Endothelial cell (in vitro differentiated cells): ENCODE measurements around the gene DNAI2. TPM values are rescaled to one million over a fixed set of nuclear protein-coding genes. Genes with fewer than 3 reads are reported as not detected.

Experiments
- DNase-seq: peaks from one replicate; pipeline ENCODE4 v3.0.0; 2021; ENCODE audit warnings: low spot score
- H3K27ac Mint-ChIP-seq: one replicate; pipeline ENCODE4 v1.8.0; 2021; ENCODE audit warnings: mixed read lengths, inconsistent platforms; ENCODE audit not compliant: unreplicated experiment
- H3K27me3 Mint-ChIP-seq: one replicate; pipeline ENCODE4 v1.8.0; 2021; ENCODE audit warnings: mild to moderate bottlenecking, moderate library complexity, mixed read lengths, inconsistent platforms; ENCODE audit not compliant: unreplicated experiment
- H3K36me3 Mint-ChIP-seq: one replicate; pipeline ENCODE4 v1.8.0; 2021; ENCODE audit warnings: mild to moderate bottlenecking, low read depth, mixed read lengths, inconsistent platforms; ENCODE audit not compliant: unreplicated experiment
- H3K4me1 Mint-ChIP-seq: one replicate; pipeline ENCODE4 v1.8.0; 2021; ENCODE audit warnings: mild to moderate bottlenecking, mixed read lengths, inconsistent platforms; ENCODE audit not compliant: unreplicated experiment
- H3K4me3 Mint-ChIP-seq: one replicate; pipeline ENCODE4 v1.8.0; 2021; ENCODE audit warnings: mild to moderate bottlenecking, mixed read lengths, inconsistent platforms; ENCODE audit not compliant: unreplicated experiment
- H3K9me3 Mint-ChIP-seq: one replicate; pipeline ENCODE4 v1.8.0; 2021; ENCODE audit warnings: mixed read lengths, inconsistent platforms; ENCODE audit not compliant: unreplicated experiment
- total RNA-seq: library from RNA; stranded (reverse); fragmentation: NEBNext Ultra II Directional; extraction: Animal tissue kit (Norgen Biotek cat#: 25700); gene quantifications from one replicate; pipeline ENCODE4 v1.2.1, GENCODE V29; 2021; ENCODE audit not compliant: unreplicated experiment
- TF ChIP-seq, protein P1 (sequence below): fragments of 200-600 bp; sonication (generic); IDR thresholded peaks from one replicate; pipeline ENCODE4 v1.5.0; 2021; ENCODE audit warnings: antibody characterized with exemption; ENCODE audit not compliant: unreplicated experiment

Gene DNAI2
- total RNA-seq, 1 donor from 2014 or later, result not detected

- Mint-ChIP-seq H3K27me3 (peaks cover 20% of the 10 kb centered on the region), H3K9me3 (no peaks in the 10 kb centered on the region), H3K36me3 (peaks cover 8% of the 10 kb centered on the region), H3K4me1 (peaks cover 8% of the 10 kb centered on the region), H3K27ac (peak overlapping the region; percentile 67), H3K4me3 (no peak overlapping the region)
- no peak for DNase-seq
- TF ChIP-seq, protein P1, sequence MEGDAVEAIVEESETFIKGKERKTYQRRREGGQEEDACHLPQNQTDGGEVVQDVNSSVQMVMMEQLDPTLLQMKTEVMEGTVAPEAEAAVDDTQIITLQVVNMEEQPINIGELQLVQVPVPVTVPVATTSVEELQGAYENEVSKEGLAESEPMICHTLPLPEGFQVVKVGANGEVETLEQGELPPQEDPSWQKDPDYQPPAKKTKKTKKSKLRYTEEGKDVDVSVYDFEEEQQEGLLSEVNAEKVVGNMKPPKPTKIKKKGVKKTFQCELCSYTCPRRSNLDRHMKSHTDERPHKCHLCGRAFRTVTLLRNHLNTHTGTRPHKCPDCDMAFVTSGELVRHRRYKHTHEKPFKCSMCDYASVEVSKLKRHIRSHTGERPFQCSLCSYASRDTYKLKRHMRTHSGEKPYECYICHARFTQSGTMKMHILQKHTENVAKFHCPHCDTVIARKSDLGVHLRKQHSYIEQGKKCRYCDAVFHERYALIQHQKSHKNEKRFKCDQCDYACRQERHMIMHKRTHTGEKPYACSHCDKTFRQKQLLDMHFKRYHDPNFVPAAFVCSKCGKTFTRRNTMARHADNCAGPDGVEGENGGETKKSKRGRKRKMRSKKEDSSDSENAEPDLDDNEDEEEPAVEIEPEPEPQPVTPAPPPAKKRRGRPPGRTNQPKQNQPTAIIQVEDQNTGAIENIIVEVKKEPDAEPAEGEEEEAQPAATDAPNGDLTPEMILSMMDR, result no peak
Observed at GRCh38 chr17:74250324-74250995, 23.6 kb upstream of the DNAI2 start.

GRCh38 chr17:74251051-74251450 is 23.0 kb upstream of the DNAI2 start:
- TF ChIP-seq, protein P1, result no peak
- Mint-ChIP-seq H3K4me1 (peaks cover 5% of the 10 kb centered on the region), H3K27ac (peak overlapping the region; percentile 67)

DNA sequence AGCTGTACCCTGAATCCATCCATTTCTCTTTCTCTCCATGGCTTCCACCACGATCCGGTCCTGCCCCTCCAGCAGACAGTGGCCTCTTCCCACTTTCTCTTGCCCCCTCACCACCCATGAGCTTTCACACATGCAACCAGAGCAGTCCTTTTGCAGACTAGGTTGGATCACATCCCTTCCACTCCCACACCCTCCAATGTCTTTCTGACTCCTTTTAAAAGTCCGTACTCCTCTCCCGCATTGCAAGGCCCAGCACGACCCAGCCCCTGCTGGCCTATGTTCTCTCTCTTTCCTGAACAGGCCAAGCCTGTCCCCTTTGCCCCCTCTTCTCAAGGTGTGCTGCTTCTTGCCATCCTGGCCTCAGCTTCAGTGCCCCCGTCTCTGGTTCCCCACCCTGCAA is 22.5 kb upstream of the DNAI2 start:
- Mint-ChIP-seq H3K27me3 (peaks cover 20% of the 10 kb centered on the region), H3K27ac (no peak overlapping the region), H3K4me1 (peaks cover 3% of the 10 kb centered on the region), H3K4me3 (no peak overlapping the region), H3K9me3 (no peaks in the 10 kb centered on the region), H3K36me3 (peaks cover 8% of the 10 kb centered on the region)
- TF ChIP-seq, protein P1, result no peak
- no peak for DNase-seq

More at GRCh38 chr17:74251051-74251450, 23.0 kb upstream of the DNAI2 start:
- no peak for DNase-seq
- Mint-ChIP-seq H3K27me3 (peaks cover 20% of the 10 kb centered on the region), H3K36me3 (peaks cover 8% of the 10 kb centered on the region), H3K4me3 (peak overlapping the region; percentile 60), H3K9me3 (no peaks in the 10 kb centered on the region)

DNA sequence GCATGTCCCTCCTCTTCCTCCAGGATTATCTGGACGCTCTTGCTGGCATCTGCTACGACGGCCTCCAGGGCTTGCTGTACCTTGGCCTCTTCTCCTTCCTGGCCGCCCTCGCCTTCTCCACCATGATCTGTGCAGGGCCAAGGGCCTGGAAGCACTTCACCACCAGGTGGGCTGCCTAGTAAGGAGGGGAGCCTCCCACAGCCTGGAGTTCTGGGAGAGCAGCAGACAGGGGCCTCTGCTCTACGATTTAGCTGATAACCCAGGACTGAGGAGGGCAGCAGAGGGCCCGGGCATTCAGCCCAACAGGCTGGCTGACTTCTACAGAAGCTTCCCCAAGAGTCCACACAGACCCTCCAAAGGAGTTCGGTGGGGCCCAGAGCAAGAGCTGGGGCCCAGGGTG is 21.8 kb upstream of the DNAI2 start:
- Mint-ChIP-seq H3K27me3 (peaks cover 19% of the 10 kb centered on the region), H3K27ac (no peak overlapping the region), H3K9me3 (no peaks in the 10 kb centered on the region), H3K36me3 (peaks cover 8% of the 10 kb centered on the region), H3K4me3 (no peak overlapping the region), H3K4me1 (peaks cover 3% of the 10 kb centered on the region)
- no peak for DNase-seq
- TF ChIP-seq, protein P1, result no peak

DNA sequence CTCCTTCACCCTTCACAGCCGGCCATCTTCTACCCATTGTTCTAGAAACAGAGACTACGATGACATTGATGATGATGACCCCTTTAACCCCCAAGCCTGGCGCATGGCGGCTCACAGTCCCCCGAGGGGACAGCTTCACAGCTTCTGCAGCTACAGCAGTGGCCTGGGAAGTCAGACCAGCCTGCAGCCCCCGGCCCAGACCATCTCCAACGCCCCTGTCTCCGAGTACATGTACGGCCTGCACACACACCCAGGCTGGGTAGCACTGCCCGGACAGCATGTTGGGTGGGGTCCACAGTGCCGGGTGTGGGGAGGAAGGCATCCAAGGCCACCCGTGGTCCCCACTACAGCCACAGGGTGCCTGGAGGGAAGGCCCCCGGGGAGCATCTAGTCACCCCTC is 21.0 kb upstream of the DNAI2 start:
- no peaks in the 10 kb centered on the region for H3K9me3 Mint-ChIP-seq
- peaks cover 15% of the 10 kb centered on the region for H3K27me3 Mint-ChIP-seq
- no peak for DNase-seq
- TF ChIP-seq, protein P1, result no peak
- no peak overlapping the region for H3K27ac Mint-ChIP-seq
- H3K4me3 Mint-ChIP-seq, result no peak overlapping the region
- H3K4me1 Mint-ChIP-seq, result peaks cover 3% of the 10 kb centered on the region
- H3K36me3 Mint-ChIP-seq, result peaks cover 8% of the 10 kb centered on the region
